ENCODE data around the gene DEDD. TPM values are rescaled to one million over a fixed set of nuclear protein-coding genes. Genes with fewer than 3 reads are reported as not detected.

DEDD gene
- total and polyA plus RNA-seq, 2 donors (not counting 1 experiment from before 2014, with no cell fraction given): 35.9 to 40.8 TPM

GRCh38 chr1:161088587-161089110 lies 43.8 kb downstream of the DEDD start:
- ChIA-PET CTCF (interaction anchor here (0.8 to 1.2 kb wide), 2 partner anchors 24 to 91 kb away, joined by 3 to 4 read pairs; no protein-coding TSS in a partner anchor), POLR2A (interaction anchor here (0.6 kb wide), 1 partner anchor 48 kb away, joined by 8 read pairs; no protein-coding TSS in a partner anchor)
- 94% methylated on average over 2 of the region's 3 CpGs for WGBS (ENCODE audit: insufficient coverage)
- Mint-ChIP-seq H3K4me1 (no peaks in the 10 kb centered on the region), H3K27ac (no peak overlapping the region), H3K9me3 (ENCODE audit: insufficient read depth) (no peaks in the 10 kb centered on the region), H3K27me3 (peaks cover 3% of the 10 kb centered on the region), H3K4me3 (no peak overlapping the region)
- no peaks in the 10 kb centered on the region for H3K27me3 ChIP-seq (replicated peaks in 1 of 4; ENCODE audit: control extremely low read depth in 1 of 4, control insufficient read depth in 3 of 4, insufficient read depth in 4 of 4, low read length in 3 of 4)
- DNase-seq (no peak), ATAC-seq (ENCODE audit: low read depth) (no peak)
- H3K4me3 ChIP-seq (ENCODE audit: control extremely low read depth in 1 of 5, extremely low read depth in 1 of 5, insufficient read depth in 1 of 5, low read depth in 2 of 5, low read length in 4 of 5): no peak overlapping the region
- intact Hi-C loops (cut with micrococcal nuclease): no loop called here
- H2AFZ ChIP-seq (ENCODE audit: insufficient read depth, low read depth, low read length, poor library complexity, severe bottlenecking): no peak overlapping the region
- H3K27ac ChIP-seq (ENCODE audit: low read length in 2 of 2): no peak overlapping the region
- H3K4me1 ChIP-seq (ENCODE audit: control insufficient read depth in 2 of 2, insufficient read depth in 2 of 2, low read length in 2 of 2): no peaks in the 10 kb centered on the region
- no peaks in the 10 kb centered on the region for H3K9me3 ChIP-seq (ENCODE audit: control extremely low read depth in 1 of 3, control insufficient read depth in 2 of 3, insufficient read depth in 1 of 3, low read length in 2 of 3)
- no peaks in the 10 kb centered on the region for H3K79me2 ChIP-seq (ENCODE audit: control insufficient read depth, insufficient read depth, low read length)
- H4K20me1 ChIP-seq (ENCODE audit: control insufficient read depth, insufficient read depth, low read length, poor library complexity, severe bottlenecking): no peaks in the 10 kb centered on the region
- no peaks in the 10 kb centered on the region for H3K36me3 ChIP-seq (replicated peaks in 1 of 2; ENCODE audit: control extremely low read depth in 1 of 2, control insufficient read depth in 1 of 2, extremely low read depth in 1 of 2, insufficient read depth in 2 of 2, low read length in 1 of 2)
- TF ChIP-seq EZH2 (IDR thresholded peaks at IDR 0.05; ENCODE audit: borderline replicate concordance, insufficient read depth, low read depth, low read length, poor library complexity, severe bottlenecking) (no peak), CTCF (IDR thresholded peaks at IDR 0.05) (no peak)
- no peak overlapping the region for H3K9ac ChIP-seq (ENCODE audit: low read length)
- H3K4me2 ChIP-seq (replicated peaks; ENCODE audit: low read depth, low read length, poor library complexity, severe bottlenecking): no peak overlapping the region

- WGBS (ENCODE audit: insufficient coverage): 85% methylated on average over 4 of the region's 4 CpGs
- no peak overlapping the region for H3K4me3 ChIP-seq (ENCODE audit: control extremely low read depth in 1 of 5, extremely low read depth in 1 of 5, insufficient read depth in 1 of 5, low read depth in 2 of 5, low read length in 4 of 5)
- H3K27ac Mint-ChIP-seq: no peak overlapping the region
- H3K79me2 ChIP-seq (ENCODE audit: control insufficient read depth, insufficient read depth, low read length): no peaks in the 10 kb centered on the region
- POLR2A ChIA-PET: interaction anchor here (0.5 kb wide), 1 partner anchor 60 kb away, joined by 4 read pairs; no protein-coding TSS in a partner anchor
- no peak overlapping the region for H3K9ac ChIP-seq (ENCODE audit: low read length)
- no peak for ATAC-seq (ENCODE audit: low read depth)
- intact Hi-C loops (cut with micrococcal nuclease): no loop called here
- TF ChIP-seq CTCF (IDR thresholded peaks at IDR 0.05) (no peak), EZH2 (IDR thresholded peaks at IDR 0.05; ENCODE audit: borderline replicate concordance, insufficient read depth, low read depth, low read length, poor library complexity, severe bottlenecking) (no peak)
- CTCF ChIA-PET: interaction anchor here (1.0 to 1.2 kb wide), 3 partner anchors 11 to 89 kb away, joined by 3 to 4 read pairs (median 3); no protein-coding TSS in a partner anchor
- no peaks in the 10 kb centered on the region for H3K36me3 ChIP-seq (replicated peaks in 1 of 2; ENCODE audit: control extremely low read depth in 1 of 2, control insufficient read depth in 1 of 2, extremely low read depth in 1 of 2, insufficient read depth in 2 of 2, low read length in 1 of 2)
- no peak for DNase-seq
- no peaks in the 10 kb centered on the region for H3K27me3 ChIP-seq (replicated peaks in 1 of 4; ENCODE audit: control extremely low read depth in 1 of 4, control insufficient read depth in 3 of 4, insufficient read depth in 4 of 4, low read length in 3 of 4)
- H3K9me3 Mint-ChIP-seq (ENCODE audit: insufficient read depth): no peaks in the 10 kb centered on the region
- H3K9me3 ChIP-seq (ENCODE audit: control extremely low read depth in 1 of 3, control insufficient read depth in 2 of 3, insufficient read depth in 1 of 3, low read length in 2 of 3): no peaks in the 10 kb centered on the region
- no peak overlapping the region for H3K4me2 ChIP-seq (replicated peaks; ENCODE audit: low read depth, low read length, poor library complexity, severe bottlenecking)
- H3K4me1 Mint-ChIP-seq: no peaks in the 10 kb centered on the region
- H3K4me1 ChIP-seq (ENCODE audit: control insufficient read depth in 2 of 2, insufficient read depth in 2 of 2, low read length in 2 of 2): no peaks in the 10 kb centered on the region
- H3K4me3 Mint-ChIP-seq: no peak overlapping the region
- H3K27me3 Mint-ChIP-seq: peaks cover 3% of the 10 kb centered on the region
- H2AFZ ChIP-seq (ENCODE audit: insufficient read depth, low read depth, low read length, poor library complexity, severe bottlenecking): no peak overlapping the region
- H3K27ac ChIP-seq (ENCODE audit: low read length in 2 of 2): no peak overlapping the region
- no peaks in the 10 kb centered on the region for H4K20me1 ChIP-seq (ENCODE audit: control insufficient read depth, insufficient read depth, low read length, poor library complexity, severe bottlenecking)
Measured at GRCh38 chr1:161086457-161086856, 46.0 kb downstream of the DEDD start.
